GM12864 (cell line): Measurements from ENCODE around the gene PPP2R5C.

ENCODE experiments used
- DNase-seq: peaks from one replicate; pipeline ENCODE4 v3.0.0-alpha.2; 2011; ENCODE audit warnings: low read depth
- H3K4me3 ChIP-seq: 2 replicates; pipeline ENCODE4 v1.5.1; 2011; ENCODE audit warnings: mild to moderate bottlenecking, low read depth, low read length, control low read depth
- CTCF ChIP-seq: IDR thresholded peaks from 2 replicates; pipeline ENCODE4 v1.5.1; 2011; ENCODE audit warnings: low read depth, mild to moderate bottlenecking, moderate library complexity, low read length, control low read depth, inconsistent platforms; ENCODE audit errors: missing control alignments

Gene PPP2R5C

GRCh38 chr14:101735453-101735852 is 26.1 kb upstream of the PPP2R5C start:
- H3K4me3 ChIP-seq = no peak overlapping the region
- no peak for TF ChIP-seq CTCF
- no peak for DNase-seq

- H3K4me3 ChIP-seq = no peak overlapping the region
- no peak for DNase-seq
- TF ChIP-seq CTCF = no peak
Observed at GRCh38 chr14:101736071-101736470, 25.4 kb upstream of the PPP2R5C start.

- no peak for DNase-seq
- no peak for TF ChIP-seq CTCF
- H3K4me3 ChIP-seq = no peak overlapping the region
Observed at GRCh38 chr14:101736585-101736984, 24.9 kb upstream of the PPP2R5C start.

GRCh38 chr14:101737414-101738339 is 23.8 kb upstream of the PPP2R5C start:
- H3K4me3 ChIP-seq = no peak overlapping the region
- no peak for DNase-seq
- TF ChIP-seq CTCF = peak; percentile 52

- DNase-seq = no peak
- TF ChIP-seq CTCF = no peak
- H3K4me3 ChIP-seq = no peak overlapping the region
Observed at GRCh38 chr14:101738703-101739320, 22.7 kb upstream of the PPP2R5C start.

- TF ChIP-seq CTCF = no peak
- no peak overlapping the region for H3K4me3 ChIP-seq
- no peak for DNase-seq
Observed at GRCh38 chr14:101739446-101740141, 21.9 kb upstream of the PPP2R5C start.
